HUES48 (cell line): ENCODE results near the gene TTC1.

Source experiments
- H3K27ac ChIP-seq: one replicate; pipeline ENCODE4 v1.7.0; 2013; ENCODE audit warnings: low read depth, low read length, inconsistent platforms
- H3K27me3 ChIP-seq: 2 replicates; pipeline ENCODE4 v1.6.1; 2013; ENCODE audit warnings: mild to moderate bottlenecking, low read length; ENCODE audit not compliant: control insufficient read depth, insufficient read depth
- H3K36me3 ChIP-seq: 2 replicates; pipeline ENCODE4 v1.6.1; 2013; ENCODE audit warnings: low read length; ENCODE audit not compliant: control insufficient read depth, insufficient read depth
- H3K4me1 ChIP-seq: 2 replicates; pipeline ENCODE4 v1.6.1; 2013; ENCODE audit warnings: mild to moderate bottlenecking, low read length; ENCODE audit not compliant: control insufficient read depth, insufficient read depth
- H3K4me3 ChIP-seq: 2 replicates; pipeline ENCODE4 v1.5.1; 2013; ENCODE audit warnings: mild to moderate bottlenecking, low read depth, low read length
- H3K9ac ChIP-seq: 2 replicates; pipeline ENCODE4 v1.6.1; 2013; ENCODE audit warnings: mild to moderate bottlenecking, low read depth, low read length, moderate library complexity
- H3K9me3 ChIP-seq: 2 replicates; pipeline ENCODE4 v1.6.1; 2013; ENCODE audit warnings: low read length; ENCODE audit not compliant: control insufficient read depth, insufficient read depth

Gene TTC1

DNA sequence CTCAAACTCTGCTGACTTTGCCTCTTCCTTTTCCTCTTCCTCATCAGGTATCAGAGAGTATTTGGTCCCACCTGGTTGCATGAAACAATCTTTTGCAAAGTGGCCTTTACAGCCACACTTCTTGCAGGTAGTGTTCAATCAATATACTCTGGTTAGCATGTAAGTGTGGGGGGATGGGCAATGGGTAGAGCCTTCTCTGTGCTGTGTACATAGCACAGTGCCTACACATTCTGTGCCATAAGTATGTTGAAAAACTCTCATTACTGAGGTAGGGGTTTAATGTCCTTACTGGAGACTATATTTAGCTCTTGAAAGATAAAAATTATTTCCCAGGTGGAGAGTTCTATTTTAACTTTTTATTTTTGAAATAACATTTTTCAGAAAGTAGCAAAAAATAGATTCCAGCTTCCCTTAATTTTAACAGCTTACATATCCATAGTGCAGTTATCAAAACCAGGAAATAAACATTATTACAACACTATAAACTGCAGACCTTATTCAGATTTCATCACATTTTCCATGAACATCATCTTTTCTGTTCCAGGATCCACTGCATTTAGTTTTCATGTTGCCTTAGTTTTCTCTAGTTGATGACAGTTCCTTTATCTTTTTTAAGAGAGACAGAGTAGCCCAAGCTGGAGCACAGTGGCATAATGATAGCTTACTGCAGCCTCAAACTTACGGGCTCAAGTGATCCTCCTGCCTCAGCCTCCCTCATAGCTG is 15.1 kb downstream of the TTC1 start:
- Histone ChIP-seq H3K27ac (no peak overlapping the region), H3K9me3 (no peaks in the 10 kb centered on the region), H3K9ac (no peak overlapping the region), H3K36me3 (peaks cover 67% of the 10 kb centered on the region), H3K27me3 (no peaks in the 10 kb centered on the region), H3K4me1 (no peaks in the 10 kb centered on the region), H3K4me3 (no peak overlapping the region)

DNA sequence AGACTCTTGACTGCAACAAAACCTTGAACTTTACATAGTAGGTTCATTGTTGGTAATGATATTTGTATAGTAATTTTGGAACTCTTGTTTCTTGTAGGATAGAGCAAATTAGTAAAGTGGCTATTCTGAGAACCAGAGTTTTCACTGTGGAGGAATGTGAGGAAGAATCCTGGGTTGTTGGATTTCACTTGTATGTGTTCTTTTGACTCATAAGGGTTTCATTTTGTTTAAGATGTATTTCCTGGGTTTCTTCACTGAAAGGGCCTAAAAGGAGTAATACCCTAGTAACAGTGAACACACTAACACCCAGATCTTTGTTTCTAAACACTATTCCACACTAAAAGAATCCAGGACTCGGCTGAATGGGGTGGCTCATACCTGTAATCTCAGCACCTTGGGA is 20.1 kb downstream of the TTC1 start:
- Histone ChIP-seq H3K36me3 (peaks cover 62% of the 10 kb centered on the region), H3K9me3 (no peaks in the 10 kb centered on the region), H3K9ac (no peak overlapping the region), H3K27ac (no peak overlapping the region), H3K27me3 (no peaks in the 10 kb centered on the region), H3K4me1 (no peaks in the 10 kb centered on the region), H3K4me3 (no peak overlapping the region)

DNA sequence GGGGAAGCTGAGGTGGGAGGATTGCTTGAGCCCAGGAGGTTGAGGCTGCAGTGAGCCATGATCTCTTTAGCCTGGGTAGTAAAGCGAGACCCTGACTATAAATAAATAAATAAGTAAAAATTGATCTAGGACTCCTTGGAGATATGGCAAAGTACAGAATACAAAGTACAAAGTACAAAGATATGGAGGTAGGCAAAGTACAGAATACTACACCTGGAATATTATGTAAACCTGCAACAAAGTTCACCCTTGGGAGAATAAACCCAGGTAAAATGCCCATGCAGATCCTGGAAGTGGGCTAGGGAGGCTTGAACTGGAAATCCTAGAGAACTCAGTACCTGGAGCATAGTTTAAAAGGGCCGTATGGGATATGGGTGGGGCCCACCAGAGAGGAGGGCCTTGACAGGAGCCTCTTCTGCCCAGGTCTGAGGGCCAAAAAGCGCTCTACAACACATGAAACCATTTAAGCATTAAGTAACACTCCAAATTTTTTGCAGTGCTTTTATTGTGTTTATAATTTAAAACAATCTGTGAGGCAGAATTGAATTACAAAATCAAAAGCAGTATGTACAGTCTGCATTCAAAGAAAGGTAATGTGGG is 20.7 kb downstream of the TTC1 start:
- H3K4me3 ChIP-seq: no peak overlapping the region
- no peaks in the 10 kb centered on the region for H3K27me3 ChIP-seq
- H3K9ac ChIP-seq: no peak overlapping the region
- no peaks in the 10 kb centered on the region for H3K4me1 ChIP-seq
- H3K36me3 ChIP-seq: peaks cover 63% of the 10 kb centered on the region
- no peak overlapping the region for H3K27ac ChIP-seq
- H3K9me3 ChIP-seq: no peaks in the 10 kb centered on the region

DNA sequence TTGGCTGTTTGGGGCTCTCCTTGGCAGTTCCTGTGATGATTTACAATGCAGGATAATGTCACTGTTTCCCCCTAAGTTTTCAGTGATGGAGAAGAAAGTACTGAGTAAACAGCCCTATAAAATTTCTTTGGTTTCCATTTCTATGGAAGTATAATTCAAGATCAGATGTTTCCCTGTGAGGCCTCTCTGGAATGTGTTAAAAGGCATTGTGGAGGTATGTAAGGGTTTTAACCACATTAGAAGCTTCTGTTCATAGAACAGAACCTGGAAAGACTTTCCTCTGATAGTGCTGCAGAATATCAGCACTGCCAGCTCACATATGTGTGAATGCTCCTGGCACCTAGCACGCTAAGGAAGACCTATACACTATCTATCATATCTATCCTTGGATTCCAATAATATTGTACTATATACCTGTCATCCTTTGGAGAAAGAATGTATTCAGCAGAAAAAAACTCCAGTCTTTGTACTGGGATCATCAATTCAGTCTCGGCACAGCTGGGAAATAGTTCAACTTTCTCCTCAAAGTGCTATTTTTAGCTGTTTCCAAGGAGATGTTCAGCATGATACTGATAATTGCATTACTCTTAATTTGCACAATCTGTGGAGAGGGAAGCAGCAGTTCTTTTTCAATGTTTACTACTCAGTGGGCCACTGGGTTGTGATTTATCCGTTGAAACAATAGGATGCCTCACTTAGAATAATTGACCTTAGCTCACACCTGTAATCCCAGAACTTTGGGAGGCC is 21.9 kb downstream of the TTC1 start:
- Histone ChIP-seq H3K36me3 (peaks cover 68% of the 10 kb centered on the region), H3K9me3 (no peaks in the 10 kb centered on the region), H3K4me3 (no peak overlapping the region), H3K4me1 (no peaks in the 10 kb centered on the region), H3K27ac (no peak overlapping the region), H3K27me3 (no peaks in the 10 kb centered on the region), H3K9ac (no peak overlapping the region)

DNA sequence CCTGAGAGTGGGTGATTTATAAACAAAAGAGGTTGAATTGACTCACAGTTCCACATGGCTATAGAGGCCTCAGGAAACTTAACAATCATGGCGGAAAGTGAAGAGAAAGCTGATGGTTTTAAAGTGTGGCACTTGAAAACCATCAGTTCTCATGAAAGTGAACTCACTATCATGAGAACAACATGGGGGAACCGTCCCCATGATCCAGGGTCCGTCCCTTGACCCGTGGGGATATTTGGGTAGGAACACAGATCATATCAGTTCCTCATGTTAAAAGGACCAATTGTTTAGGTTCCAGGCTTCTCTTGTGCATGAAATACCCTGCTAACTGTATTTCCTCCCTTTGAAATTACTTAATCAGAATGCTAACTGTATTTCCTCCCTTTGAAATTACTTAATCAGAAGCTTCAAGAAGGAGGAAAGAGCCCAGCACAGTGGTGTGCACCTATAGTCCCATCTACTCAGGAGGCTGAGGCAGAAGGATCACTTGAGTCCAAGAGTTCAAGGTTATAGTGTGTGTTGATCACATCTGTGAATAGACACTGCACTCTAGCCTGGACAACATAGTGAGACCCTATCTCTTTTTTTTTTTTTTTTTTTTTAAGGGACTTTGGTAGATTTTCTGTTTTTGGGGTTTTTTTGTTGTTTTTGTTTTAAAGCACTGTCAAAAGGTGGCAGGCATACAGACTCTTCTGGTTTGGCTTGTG is 24.8 kb downstream of the TTC1 start:
- H3K27me3 ChIP-seq: no peaks in the 10 kb centered on the region
- H3K27ac ChIP-seq: no peak overlapping the region
- no peak overlapping the region for H3K4me3 ChIP-seq
- no peaks in the 10 kb centered on the region for H3K9me3 ChIP-seq
- H3K4me1 ChIP-seq: no peaks in the 10 kb centered on the region
- H3K36me3 ChIP-seq: peaks cover 72% of the 10 kb centered on the region
- H3K9ac ChIP-seq: no peak overlapping the region

DNA sequence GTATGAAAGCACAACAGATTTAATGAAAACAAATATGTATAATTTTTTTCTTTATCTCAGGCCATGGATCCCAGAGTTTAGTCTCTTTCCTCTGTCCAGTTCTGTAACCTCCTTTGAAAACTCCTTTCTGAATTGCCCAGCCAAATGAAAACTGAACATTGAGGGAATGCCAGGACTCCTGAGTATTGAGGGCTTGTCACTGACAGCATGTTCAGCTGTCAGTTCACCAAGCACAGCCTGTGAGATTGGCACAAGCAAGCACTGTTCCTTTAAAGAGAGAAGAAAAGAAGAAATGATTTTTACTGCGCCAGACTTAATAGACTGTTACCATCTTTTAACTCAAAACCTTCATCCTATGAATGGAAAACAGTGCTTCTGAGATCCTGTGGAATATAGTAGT is 27.3 kb downstream of the TTC1 start:
- no peak overlapping the region for H3K4me3 ChIP-seq
- no peaks in the 10 kb centered on the region for H3K9me3 ChIP-seq
- H3K9ac ChIP-seq: no peak overlapping the region
- H3K27ac ChIP-seq: no peak overlapping the region
- H3K36me3 ChIP-seq: peaks cover 78% of the 10 kb centered on the region
- H3K4me1 ChIP-seq: no peaks in the 10 kb centered on the region
- H3K27me3 ChIP-seq: no peaks in the 10 kb centered on the region

DNA sequence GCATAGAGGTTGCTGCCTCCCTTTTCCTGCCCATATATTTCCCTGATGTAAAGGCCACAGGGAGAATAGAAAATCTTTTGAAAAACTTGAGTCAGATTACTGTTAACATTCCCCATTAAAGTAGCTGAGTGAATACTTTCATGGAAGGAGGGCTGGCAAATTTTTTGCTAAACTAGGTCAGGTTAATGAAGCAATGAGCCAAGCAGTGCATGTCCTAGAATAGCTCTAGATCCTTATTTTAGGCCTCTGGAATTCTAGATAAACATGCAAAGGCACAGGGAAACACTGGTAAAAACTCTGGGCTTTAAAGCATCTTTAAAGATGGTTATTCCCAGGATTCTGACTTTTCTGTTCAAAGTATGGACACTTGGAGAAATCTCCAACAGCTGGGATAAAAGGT is 27.9 kb downstream of the TTC1 start:
- no peaks in the 10 kb centered on the region for H3K27me3 ChIP-seq
- no peaks in the 10 kb centered on the region for H3K4me1 ChIP-seq
- peaks cover 76% of the 10 kb centered on the region for H3K36me3 ChIP-seq
- no peak overlapping the region for H3K9ac ChIP-seq
- no peak overlapping the region for H3K27ac ChIP-seq
- H3K4me3 ChIP-seq: no peak overlapping the region
- no peaks in the 10 kb centered on the region for H3K9me3 ChIP-seq

DNA sequence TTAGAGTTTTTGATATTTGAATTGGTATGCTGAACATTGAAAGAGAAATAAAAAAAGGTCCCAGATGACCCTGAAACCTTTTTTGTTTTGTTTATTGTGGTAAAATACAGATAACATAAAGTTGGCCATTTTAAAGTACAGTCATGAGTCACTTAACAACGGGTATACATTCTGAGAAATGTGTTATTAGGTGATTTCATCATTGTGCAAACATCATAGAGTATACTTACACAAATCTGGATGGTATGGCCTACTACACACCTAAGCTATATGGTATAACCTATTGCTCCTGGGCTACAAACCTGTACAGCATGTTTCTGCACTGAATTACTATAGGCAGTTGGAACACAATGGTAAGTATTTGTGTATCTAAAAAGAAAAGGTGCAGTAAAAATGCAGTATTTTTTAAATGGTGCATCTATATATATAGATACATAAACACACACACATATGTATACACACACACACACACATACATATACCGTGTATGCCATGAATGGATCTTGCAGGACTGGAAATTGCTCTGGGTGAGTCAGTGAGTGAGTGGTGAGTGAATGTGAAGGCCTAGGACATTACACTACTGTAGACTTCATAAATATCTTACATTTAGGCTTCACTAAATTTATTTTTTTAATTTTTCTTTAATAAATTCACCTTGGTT is 31.0 kb downstream of the TTC1 start:
- Histone ChIP-seq H3K27ac (no peak overlapping the region), H3K36me3 (peaks cover 57% of the 10 kb centered on the region), H3K4me1 (peaks cover 30% of the 10 kb centered on the region), H3K9me3 (no peaks in the 10 kb centered on the region), H3K9ac (no peak overlapping the region), H3K4me3 (no peak overlapping the region), H3K27me3 (no peaks in the 10 kb centered on the region)

DNA sequence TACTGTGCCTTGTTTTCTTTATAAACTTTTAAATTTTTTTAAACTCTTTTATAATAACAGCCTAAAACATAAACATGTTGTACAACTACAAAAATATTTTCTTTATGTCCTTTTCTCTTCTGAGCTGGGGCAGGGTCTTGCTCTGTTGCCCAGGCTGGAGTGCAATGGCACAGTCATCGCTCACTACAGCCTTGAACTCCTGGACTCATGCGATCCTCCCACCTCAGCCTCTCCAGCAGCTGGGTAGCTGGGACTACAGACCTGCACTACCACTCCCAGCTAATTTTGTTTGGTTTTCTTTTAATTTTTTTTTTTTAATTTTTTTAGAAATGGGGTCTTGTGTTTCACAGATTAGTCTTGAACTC is 31.5 kb downstream of the TTC1 start:
- Histone ChIP-seq H3K9ac (no peak overlapping the region), H3K9me3 (no peaks in the 10 kb centered on the region), H3K27ac (no peak overlapping the region), H3K36me3 (peaks cover 52% of the 10 kb centered on the region), H3K4me1 (peaks cover 32% of the 10 kb centered on the region), H3K4me3 (no peak overlapping the region), H3K27me3 (no peaks in the 10 kb centered on the region)

DNA sequence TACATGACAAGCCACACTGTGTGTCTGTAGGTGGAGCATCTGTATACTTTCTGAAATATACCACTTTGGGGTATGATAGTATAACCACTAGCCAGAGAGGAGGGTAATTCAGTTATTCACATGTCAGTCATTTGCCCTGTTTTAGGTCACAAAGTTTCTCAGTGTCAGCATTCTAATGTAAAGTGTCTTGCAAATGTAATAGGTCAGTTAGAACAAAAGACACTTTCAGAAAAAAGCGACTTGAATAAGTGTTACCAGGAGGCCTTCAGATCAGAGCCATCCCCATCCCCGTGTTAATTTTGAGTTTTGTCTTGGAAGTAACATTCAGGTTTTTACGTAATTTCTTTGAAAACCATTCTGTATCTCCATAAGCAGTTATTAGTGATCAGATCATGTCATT is 33.7 kb downstream of the TTC1 start:
- peaks cover 37% of the 10 kb centered on the region for H3K4me1 ChIP-seq
- no peak overlapping the region for H3K9ac ChIP-seq
- H3K27me3 ChIP-seq: no peaks in the 10 kb centered on the region
- peak overlapping the region; percentile 94 for H3K27ac ChIP-seq
- H3K4me3 ChIP-seq: peak overlapping the region; percentile 35; the same call in 1 of the 2 replicates
- H3K9me3 ChIP-seq: no peaks in the 10 kb centered on the region
- H3K36me3 ChIP-seq: peaks cover 36% of the 10 kb centered on the region
